LNCaP clone FGC (cell line): Measurements from ENCODE around the gene TNFRSF19.
"Not testable (repeated sequence)": the region's sequence is repeated elsewhere in the genome, so short reads cannot be mapped to it uniquely, and the experiment has no call there.

Source experiments
- DNase-seq: peaks from one replicate; pipeline ENCODE4 v3.0.0-alpha.2; 2011; ENCODE audit warnings: low read depth
- H3K4me3 ChIP-seq: 2 replicates; pipeline ENCODE4 v1.5.1; 2011; ENCODE audit warnings: mild to moderate bottlenecking, low read depth, low read length, control low read depth
- TF ChIP-seq, protein P1 (sequence below): IDR thresholded peaks from 2 replicates; pipeline ENCODE4 v1.5.1; 2012; ENCODE audit warnings: mild to moderate bottlenecking; ENCODE audit not compliant: control insufficient read depth, insufficient read depth; ENCODE audit errors: extremely low read depth

Gene TNFRSF19

DNA sequence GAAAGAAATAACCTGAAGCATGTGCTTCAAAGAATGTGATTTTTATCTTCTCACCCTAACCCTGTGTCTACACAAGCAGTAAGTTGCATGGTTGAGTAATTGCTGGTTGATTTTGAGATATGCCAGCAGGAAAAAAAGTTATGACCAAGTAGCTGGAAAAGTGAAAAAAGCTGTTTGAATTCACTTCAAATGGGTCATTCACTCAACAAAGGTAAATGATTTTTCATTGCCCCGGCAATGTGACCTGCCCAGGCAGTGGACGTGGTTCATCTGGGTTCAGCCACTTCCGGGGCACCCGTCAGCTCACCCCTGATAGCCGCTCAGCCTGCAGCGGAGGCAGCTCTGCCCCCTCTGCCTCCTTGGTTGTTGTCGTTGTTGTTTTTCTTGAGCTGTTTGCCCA is 18.5 kb downstream of the TNFRSF19 start:
- H3K4me3 ChIP-seq = no peak overlapping the region
- no peak for DNase-seq
- TF ChIP-seq, protein P1, sequence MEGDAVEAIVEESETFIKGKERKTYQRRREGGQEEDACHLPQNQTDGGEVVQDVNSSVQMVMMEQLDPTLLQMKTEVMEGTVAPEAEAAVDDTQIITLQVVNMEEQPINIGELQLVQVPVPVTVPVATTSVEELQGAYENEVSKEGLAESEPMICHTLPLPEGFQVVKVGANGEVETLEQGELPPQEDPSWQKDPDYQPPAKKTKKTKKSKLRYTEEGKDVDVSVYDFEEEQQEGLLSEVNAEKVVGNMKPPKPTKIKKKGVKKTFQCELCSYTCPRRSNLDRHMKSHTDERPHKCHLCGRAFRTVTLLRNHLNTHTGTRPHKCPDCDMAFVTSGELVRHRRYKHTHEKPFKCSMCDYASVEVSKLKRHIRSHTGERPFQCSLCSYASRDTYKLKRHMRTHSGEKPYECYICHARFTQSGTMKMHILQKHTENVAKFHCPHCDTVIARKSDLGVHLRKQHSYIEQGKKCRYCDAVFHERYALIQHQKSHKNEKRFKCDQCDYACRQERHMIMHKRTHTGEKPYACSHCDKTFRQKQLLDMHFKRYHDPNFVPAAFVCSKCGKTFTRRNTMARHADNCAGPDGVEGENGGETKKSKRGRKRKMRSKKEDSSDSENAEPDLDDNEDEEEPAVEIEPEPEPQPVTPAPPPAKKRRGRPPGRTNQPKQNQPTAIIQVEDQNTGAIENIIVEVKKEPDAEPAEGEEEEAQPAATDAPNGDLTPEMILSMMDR = no peak

DNA sequence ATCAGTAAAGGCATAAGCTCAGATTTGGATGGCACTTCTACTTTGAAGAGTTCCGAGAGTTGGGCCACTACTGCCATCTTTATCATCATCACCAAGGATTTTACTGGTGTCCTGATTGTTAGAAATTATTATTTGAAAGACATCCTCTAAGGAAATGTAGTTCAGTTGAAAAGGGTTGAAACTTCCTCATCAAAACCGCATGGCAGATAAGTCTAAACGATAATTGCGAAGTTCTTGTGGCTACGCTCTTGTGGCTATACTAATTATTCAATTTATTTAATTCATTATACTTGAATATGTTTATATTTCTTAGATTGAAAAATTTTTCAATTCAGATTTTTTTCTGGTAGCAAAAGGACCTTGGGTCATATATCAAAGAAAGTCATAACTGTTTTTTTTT is 22.4 kb downstream of the TNFRSF19 start:
- no peak for DNase-seq
- no peak overlapping the region for H3K4me3 ChIP-seq
- TF ChIP-seq, protein P1 = no peak

DNA sequence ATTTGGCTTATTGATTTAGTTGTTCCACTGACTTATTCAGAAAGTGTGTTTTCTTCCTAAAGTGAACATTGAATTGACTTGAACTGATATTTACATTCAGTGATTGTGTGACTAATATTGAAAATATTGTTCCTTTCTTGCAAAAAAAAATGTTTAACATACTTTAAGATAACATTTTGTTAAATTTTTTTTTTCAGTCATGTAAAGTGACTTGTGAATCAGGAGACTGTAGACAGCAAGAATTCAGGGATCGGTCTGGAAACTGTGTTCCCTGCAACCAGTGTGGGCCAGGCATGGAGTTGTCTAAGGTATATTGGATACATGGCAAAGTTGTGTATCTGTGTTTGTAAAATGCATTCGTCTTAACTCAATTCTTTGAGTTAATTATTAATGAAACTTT is 22.9 kb downstream of the TNFRSF19 start:
- TF ChIP-seq, protein P1 = no peak
- DNase-seq = no peak
- no peak overlapping the region for H3K4me3 ChIP-seq

DNA sequence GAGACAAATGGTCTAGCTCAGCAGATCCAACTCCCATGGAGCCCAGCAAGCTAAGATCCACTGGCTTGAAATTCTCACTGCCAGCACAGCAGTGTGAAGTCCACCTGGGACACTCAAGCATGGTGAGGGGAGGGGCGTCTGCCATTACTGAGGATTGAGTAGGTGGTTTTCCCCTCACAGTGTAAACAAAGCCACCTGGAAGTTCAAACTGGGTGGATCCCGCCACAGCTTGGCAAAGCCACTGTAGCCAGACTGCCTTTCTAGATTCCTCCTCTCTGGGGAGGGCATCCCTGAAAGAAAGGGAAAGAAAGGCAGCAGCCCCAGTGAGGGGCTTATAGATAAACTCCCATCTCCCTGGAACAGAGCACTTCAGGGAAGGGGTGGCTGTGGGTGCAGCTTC is 24.1 kb downstream of the TNFRSF19 start:
- DNase-seq, H3K4me3 ChIP-seq: not testable (repeated sequence)

DNA sequence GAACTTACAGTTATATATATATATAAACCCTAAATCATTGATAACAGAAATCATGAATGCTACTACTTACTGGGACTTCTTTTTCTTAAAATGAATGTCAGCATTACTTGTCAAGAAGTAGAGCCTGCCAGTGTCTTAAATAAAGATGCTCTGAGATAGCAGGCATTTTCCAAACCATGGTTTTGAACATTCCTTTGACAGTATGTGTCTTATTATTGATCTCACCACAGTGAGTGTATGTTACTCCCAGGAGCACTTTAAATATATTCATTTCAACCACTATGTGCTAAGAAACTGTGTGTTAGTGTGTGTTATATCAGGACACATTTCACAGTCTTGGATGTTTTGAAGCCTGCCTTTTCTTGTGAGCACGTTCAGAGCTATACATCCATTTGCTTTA is 28.2 kb downstream of the TNFRSF19 start:
- TF ChIP-seq, protein P1 = no peak
- DNase-seq = no peak
- H3K4me3 ChIP-seq = no peak overlapping the region

DNA sequence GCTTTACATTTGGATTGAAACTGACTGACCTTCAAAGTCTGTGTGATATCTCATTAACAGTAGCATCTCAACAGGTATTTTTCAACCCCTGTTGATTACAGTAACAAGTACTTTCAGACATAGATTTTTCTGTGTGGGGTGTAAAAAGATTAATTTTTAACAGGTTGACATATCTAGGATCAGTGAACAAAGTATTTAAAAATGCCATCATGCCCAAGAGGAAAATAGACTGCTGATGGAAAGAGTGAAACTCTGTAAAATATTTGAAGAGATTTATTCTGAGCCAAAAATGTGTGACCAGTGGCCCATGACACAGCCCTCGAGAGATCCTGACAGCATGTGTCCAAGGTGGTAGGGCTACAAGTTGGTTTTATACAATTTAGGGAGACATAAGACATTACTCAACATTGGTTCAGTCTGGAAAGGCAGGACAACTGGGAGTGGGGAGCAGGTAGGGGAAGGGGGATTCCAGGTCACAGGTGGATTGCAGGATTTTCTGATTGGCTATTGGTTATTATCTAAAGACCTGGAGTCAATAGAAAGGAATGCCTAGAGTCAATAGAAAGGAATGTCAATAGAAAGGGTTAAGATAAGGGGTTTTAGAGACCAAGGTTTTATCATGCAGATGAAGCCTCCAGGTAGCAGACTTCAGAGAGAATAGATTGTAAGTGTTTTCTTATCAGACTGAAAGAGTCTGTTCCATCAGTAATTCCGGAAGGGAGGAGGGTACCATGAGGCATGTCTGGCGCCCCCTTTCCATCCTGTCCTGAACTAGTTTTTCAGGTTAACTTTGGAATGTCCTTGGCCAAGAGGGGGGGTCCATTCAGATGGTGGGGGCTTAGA is 29.1 kb downstream of the TNFRSF19 start:
- no peak for DNase-seq

DNA sequence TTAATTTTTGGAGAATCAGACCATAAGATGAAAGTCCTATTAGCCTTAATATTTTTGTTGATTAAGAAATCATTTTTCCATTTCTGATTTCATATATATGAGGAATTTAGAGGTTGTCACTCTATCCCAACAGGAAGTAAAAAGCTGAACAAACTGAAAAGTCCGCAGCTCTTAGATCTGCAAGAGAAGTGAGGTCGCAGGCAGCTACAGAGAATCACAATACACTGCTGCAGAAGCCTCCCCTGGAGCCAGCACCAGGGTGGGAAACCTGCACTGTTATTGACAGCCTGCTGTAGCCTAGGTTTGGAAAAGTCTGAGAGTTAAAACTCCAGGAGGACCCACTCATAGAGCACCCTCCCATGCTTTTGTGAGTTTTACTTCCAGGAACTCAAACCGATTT is 29.9 kb downstream of the TNFRSF19 start:
- TF ChIP-seq, protein P1 = no peak
- no peak overlapping the region for H3K4me3 ChIP-seq
- no peak for DNase-seq

More for the DNA sequence above, 29.1 kb downstream of the TNFRSF19 start:
- no peak overlapping the region for H3K4me3 ChIP-seq
- TF ChIP-seq, protein P1 = no peak
